ENCODE results near the gene NCOA7.

DNA sequence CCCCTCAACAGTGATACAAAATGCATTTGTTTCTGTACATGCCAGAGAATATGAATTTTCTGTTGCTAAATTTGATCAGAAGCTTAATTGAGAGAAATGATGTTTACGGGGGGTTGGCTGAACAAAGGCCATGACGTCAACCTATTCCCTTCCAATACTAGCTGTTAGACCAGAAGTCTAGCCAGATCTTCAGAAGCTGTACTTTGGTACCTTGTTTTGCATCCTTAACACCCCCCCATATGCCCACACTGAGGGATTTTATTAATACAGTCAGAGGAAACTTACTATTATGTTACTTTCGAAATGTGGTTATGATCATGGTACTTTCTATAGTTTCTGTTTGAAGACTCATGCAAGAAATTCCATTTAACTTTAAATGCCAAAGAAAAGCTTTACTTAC is 3.1 kb downstream of the NCOA7 start:
- TF ChIP-seq, protein P1, sequence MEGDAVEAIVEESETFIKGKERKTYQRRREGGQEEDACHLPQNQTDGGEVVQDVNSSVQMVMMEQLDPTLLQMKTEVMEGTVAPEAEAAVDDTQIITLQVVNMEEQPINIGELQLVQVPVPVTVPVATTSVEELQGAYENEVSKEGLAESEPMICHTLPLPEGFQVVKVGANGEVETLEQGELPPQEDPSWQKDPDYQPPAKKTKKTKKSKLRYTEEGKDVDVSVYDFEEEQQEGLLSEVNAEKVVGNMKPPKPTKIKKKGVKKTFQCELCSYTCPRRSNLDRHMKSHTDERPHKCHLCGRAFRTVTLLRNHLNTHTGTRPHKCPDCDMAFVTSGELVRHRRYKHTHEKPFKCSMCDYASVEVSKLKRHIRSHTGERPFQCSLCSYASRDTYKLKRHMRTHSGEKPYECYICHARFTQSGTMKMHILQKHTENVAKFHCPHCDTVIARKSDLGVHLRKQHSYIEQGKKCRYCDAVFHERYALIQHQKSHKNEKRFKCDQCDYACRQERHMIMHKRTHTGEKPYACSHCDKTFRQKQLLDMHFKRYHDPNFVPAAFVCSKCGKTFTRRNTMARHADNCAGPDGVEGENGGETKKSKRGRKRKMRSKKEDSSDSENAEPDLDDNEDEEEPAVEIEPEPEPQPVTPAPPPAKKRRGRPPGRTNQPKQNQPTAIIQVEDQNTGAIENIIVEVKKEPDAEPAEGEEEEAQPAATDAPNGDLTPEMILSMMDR (IDR thresholded peaks at IDR 0.05) = no peak
- TF ChIP-seq POLR2AphosphoS5 (IDR thresholded peaks at IDR 0.05; ENCODE audit: low read depth, low read length) (no peak), TCF7L2 (IDR thresholded peaks at IDR 0.05; ENCODE audit: low read depth, low read length) (no peak)
- TF ChIP-seq, protein P2, sequence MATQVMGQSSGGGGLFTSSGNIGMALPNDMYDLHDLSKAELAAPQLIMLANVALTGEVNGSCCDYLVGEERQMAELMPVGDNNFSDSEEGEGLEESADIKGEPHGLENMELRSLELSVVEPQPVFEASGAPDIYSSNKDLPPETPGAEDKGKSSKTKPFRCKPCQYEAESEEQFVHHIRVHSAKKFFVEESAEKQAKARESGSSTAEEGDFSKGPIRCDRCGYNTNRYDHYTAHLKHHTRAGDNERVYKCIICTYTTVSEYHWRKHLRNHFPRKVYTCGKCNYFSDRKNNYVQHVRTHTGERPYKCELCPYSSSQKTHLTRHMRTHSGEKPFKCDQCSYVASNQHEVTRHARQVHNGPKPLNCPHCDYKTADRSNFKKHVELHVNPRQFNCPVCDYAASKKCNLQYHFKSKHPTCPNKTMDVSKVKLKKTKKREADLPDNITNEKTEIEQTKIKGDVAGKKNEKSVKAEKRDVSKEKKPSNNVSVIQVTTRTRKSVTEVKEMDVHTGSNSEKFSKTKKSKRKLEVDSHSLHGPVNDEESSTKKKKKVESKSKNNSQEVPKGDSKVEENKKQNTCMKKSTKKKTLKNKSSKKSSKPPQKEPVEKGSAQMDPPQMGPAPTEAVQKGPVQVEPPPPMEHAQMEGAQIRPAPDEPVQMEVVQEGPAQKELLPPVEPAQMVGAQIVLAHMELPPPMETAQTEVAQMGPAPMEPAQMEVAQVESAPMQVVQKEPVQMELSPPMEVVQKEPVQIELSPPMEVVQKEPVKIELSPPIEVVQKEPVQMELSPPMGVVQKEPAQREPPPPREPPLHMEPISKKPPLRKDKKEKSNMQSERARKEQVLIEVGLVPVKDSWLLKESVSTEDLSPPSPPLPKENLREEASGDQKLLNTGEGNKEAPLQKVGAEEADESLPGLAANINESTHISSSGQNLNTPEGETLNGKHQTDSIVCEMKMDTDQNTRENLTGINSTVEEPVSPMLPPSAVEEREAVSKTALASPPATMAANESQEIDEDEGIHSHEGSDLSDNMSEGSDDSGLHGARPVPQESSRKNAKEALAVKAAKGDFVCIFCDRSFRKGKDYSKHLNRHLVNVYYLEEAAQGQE (IDR thresholded peaks at IDR 0.05; ENCODE audit: insufficient read depth in 1 of 2, low read depth in 2 of 2, low read length in 1 of 2) = no peak

Data from Panc1 (cell line).